T-helper 9 cell (primary cell): ENCODE data around the gene NUDT1.
A peak's percentile ranks its signal among the peaks of the same experiment; 100 is the strongest.

Experiments used
- DNase-seq: peaks from one replicate; pipeline ENCODE4 v3.0.0-alpha.2; 2020

Gene NUDT1

GRCh38 chr7:2224934-2225333 lies 17.1 kb upstream of the NUDT1 start:
- no peak for DNase-seq

- no peak for DNase-seq
These were observed 16.7 kb upstream of the NUDT1 start for GRCh38 chr7:2225336-2225735.

- no peak for DNase-seq
These were observed 16.2 kb upstream of the NUDT1 start for GRCh38 chr7:2225830-2226229.

GRCh38 chr7:2227699-2228098 lies 14.3 kb upstream of the NUDT1 start:
- DNase-seq = no peak

GRCh38 chr7:2228921-2229320 lies 13.1 kb upstream of the NUDT1 start:
- DNase-seq = no peak

GRCh38 chr7:2229467-2229866 lies 12.6 kb upstream of the NUDT1 start:
- DNase-seq = no peak

- no peak for DNase-seq
These were observed 11.8 kb upstream of the NUDT1 start for GRCh38 chr7:2230226-2230625.

- no peak for DNase-seq
These were observed 11.1 kb upstream of the NUDT1 start for GRCh38 chr7:2230882-2231281.

GRCh38 chr7:2231992-2232765 lies 9.8 kb upstream of the NUDT1 start:
- DNase-seq = peak; percentile 16

GRCh38 chr7:2232766-2233520 lies 9.1 kb upstream of the NUDT1 start, which contains the start of gene MAD1L1:
TSS of gene MAD1L1 (minus strand) at chr7:2232945. CDS start at chr7:2230133, 2,812 bp downstream.
- DNase-seq = peak; percentile 89

GRCh38 chr7:2233926-2234325 lies 8.1 kb upstream of the NUDT1 start:
- DNase-seq = no peak

GRCh38 chr7:2237109-2237602 lies 4.9 kb upstream of the NUDT1 start:
- no peak for DNase-seq

- no peak for DNase-seq
These were observed 2.8 kb upstream of the NUDT1 start for GRCh38 chr7:2239242-2239641.

GRCh38 chr7:2242541-2243429 lies 759 bp downstream of the NUDT1 start:
- DNase-seq = no peak

- no peak for DNase-seq
These were observed 1.4 kb downstream of the NUDT1 start for GRCh38 chr7:2243458-2243857.

GRCh38 chr7:2244404-2244995 lies 2.5 kb downstream of the NUDT1 start:
- DNase-seq = no peak

GRCh38 chr7:2245883-2246675 lies 4.1 kb downstream of the NUDT1 start:
- DNase-seq = no peak

- no peak for DNase-seq
These were observed 5.3 kb downstream of the NUDT1 start for GRCh38 chr7:2247141-2247995.

GRCh38 chr7:2248984-2249694 lies 7.1 kb downstream of the NUDT1 start:
- no peak for DNase-seq

GRCh38 chr7:2249744-2250323 lies 7.8 kb downstream of the NUDT1 start:
- no peak for DNase-seq
